ENCODE results near the gene NR2F6. TPM values are rescaled to one million over a fixed set of nuclear protein-coding genes. Genes with fewer than 3 reads are reported as not detected.

Gene NR2F6
- polyA plus RNA-seq, 1 experiment = 28.0 TPM

- H3K4me3 ChIP-seq (ENCODE audit: low read depth, low read length) = no peak overlapping the region
- POLR2A ChIA-PET = no interaction called here
- peaks cover 47% of the 10 kb centered on the region for H3K36me3 ChIP-seq (ENCODE audit: control insufficient read depth, insufficient read depth, low read length)
- CTCF ChIA-PET = interaction anchor here (0.8 to 1.9 kb wide), 4 partner anchors 9 to 74 kb away, joined by 3 to 9 read pairs (median 3); partner anchors contain the start of gene OCEL1
- DNase-seq (ENCODE audit: low read depth) = no peak
- no peak for TF ChIP-seq CTCF (IDR thresholded peaks at IDR 0.05; ENCODE audit: insufficient read depth, low read depth, low read length)
- no peaks in the 10 kb centered on the region for H3K27me3 ChIP-seq (ENCODE audit: control insufficient read depth, insufficient read depth, low read length)
Observed at GRCh38 chr19:17209126-17210036, 36.3 kb downstream of the NR2F6 start.

GRCh38 chr19:17206736-17207581 is 38.8 kb downstream of the NR2F6 start:
- no peak for TF ChIP-seq CTCF (IDR thresholded peaks at IDR 0.05; ENCODE audit: insufficient read depth, low read depth, low read length)
- CTCF ChIA-PET = interaction anchor here (1.0 to 3.3 kb wide), 4 partner anchors 8 to 98 kb away, joined by 3 to 24 read pairs (median 6); partner anchors contain the start of genes ANKLE1 and USE1
- Histone ChIP-seq H3K36me3 (ENCODE audit: control insufficient read depth, insufficient read depth, low read length) (peaks cover 59% of the 10 kb centered on the region), H3K27me3 (ENCODE audit: control insufficient read depth, insufficient read depth, low read length) (no peaks in the 10 kb centered on the region), H3K4me3 (ENCODE audit: low read depth, low read length) (no peak overlapping the region)
- POLR2A ChIA-PET = no interaction called here
- no peak for DNase-seq (ENCODE audit: low read depth)

GRCh38 chr19:17205237-17206140 is 40.2 kb downstream of the NR2F6 start:
- ChIA-PET POLR2A (no interaction called here), CTCF (interaction anchor here (0.7 to 3.3 kb wide), 6 partner anchors 10 to 136 kb away, joined by 3 to 24 read pairs (median 5); partner anchors contain the start of genes ANKLE1 and USE1)

GRCh38 chr19:17202713-17203112 is 43.0 kb downstream of the NR2F6 start:
- ChIA-PET CTCF (no interaction called here), POLR2A (no interaction called here)
- no peak for DNase-seq (ENCODE audit: low read depth)
- TF ChIP-seq CTCF (IDR thresholded peaks at IDR 0.05; ENCODE audit: insufficient read depth, low read depth, low read length) = no peak
- peaks cover 61% of the 10 kb centered on the region for H3K36me3 ChIP-seq (ENCODE audit: control insufficient read depth, insufficient read depth, low read length)
- no peaks in the 10 kb centered on the region for H3K27me3 ChIP-seq (ENCODE audit: control insufficient read depth, insufficient read depth, low read length)
- no peak overlapping the region for H3K4me3 ChIP-seq (ENCODE audit: low read depth, low read length)

More at GRCh38 chr19:17205237-17206140, 40.2 kb downstream of the NR2F6 start:
- H3K4me3 ChIP-seq (ENCODE audit: low read depth, low read length) = no peak overlapping the region
- H3K36me3 ChIP-seq (ENCODE audit: control insufficient read depth, insufficient read depth, low read length) = peaks cover 66% of the 10 kb centered on the region
- H3K27me3 ChIP-seq (ENCODE audit: control insufficient read depth, insufficient read depth, low read length) = no peaks in the 10 kb centered on the region
- no peak for DNase-seq (ENCODE audit: low read depth)
- TF ChIP-seq CTCF (IDR thresholded peaks at IDR 0.05; ENCODE audit: insufficient read depth, low read depth, low read length) = peak; percentile 73

Data from BJ (cell line).